MG63 (cell line): ENCODE results near the gene ROR2. TPM values are rescaled to one million over a fixed set of nuclear protein-coding genes. Genes with fewer than 3 reads are reported as not detected.

ENCODE experiments used
- DNase-seq: peaks from one replicate; pipeline ENCODE4 v3.0.0-alpha.2; 2020
- H3K27me3 ChIP-seq: fragments of 250-450 bp; sonication (Bioruptor Pico); 2 replicates; pipeline ENCODE4 v1.5.1; 2020; ENCODE audit warnings: mild to moderate bottlenecking, moderate library complexity
- H3K36me3 ChIP-seq: fragments of 250-450 bp; sonication (Bioruptor Pico); 2 replicates; pipeline ENCODE4 v1.5.1; 2020; ENCODE audit warnings: mild to moderate bottlenecking, moderate library complexity
- H3K4me3 ChIP-seq: fragments of 250-450 bp; sonication (Bioruptor Pico); 2 replicates; pipeline ENCODE4 v1.5.1; 2020; ENCODE audit warnings: mild to moderate bottlenecking, moderate library complexity
- H3K9me3 ChIP-seq: fragments of 250-450 bp; sonication (Bioruptor Pico); 2 replicates; pipeline ENCODE4 v1.5.1; 2020; ENCODE audit warnings: mild to moderate bottlenecking, moderate library complexity
- total RNA-seq: library from RNA; depleted of rRNA; stranded (reverse); fragments of >200 nt; shearing (Covaris generic); gene quantifications from 2 replicates; pipeline ENCODE4 v1.2.3, GENCODE V29; 2014; ENCODE audit warnings: low replicate concordance

ROR2 gene
- total RNA-seq, 1 experiment from 2014 or later = 0.20 TPM

DNA sequence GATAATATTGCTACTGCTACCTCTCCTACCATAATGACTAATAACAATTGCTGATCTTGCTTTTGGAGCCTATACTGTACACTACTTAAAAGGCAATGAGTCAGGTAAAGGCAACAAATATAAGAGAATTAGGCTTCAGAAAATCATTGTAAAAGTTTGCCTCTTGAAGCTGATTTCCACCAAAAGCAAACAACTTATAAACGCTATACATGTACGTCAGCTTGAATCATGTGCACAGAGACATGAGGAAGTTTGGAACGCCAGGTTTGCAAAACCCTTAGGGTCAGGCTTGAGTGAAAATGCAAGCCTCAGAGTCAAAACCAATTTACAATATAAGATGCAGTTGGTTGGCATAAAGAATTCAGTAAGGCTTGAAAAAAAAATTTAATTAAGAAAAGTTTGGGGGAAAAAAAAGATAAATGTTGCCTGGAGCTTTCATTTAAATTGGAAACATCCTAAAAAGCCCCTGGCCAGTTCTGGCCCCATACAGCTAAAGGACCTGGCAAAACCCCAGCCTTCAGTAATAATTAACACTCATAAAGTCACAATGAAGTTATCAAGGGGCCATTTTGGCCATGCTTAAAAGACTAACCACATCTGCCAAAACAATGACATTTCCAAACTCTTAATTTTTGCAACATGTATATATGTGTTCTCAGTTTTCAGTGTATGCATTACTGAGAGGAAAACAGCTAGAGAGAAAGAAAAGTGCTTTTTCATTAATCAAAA lies 345.4 kb downstream of the ROR2 start:
- no peak for DNase-seq
- no peaks in the 10 kb centered on the region for H3K36me3 ChIP-seq

DNA sequence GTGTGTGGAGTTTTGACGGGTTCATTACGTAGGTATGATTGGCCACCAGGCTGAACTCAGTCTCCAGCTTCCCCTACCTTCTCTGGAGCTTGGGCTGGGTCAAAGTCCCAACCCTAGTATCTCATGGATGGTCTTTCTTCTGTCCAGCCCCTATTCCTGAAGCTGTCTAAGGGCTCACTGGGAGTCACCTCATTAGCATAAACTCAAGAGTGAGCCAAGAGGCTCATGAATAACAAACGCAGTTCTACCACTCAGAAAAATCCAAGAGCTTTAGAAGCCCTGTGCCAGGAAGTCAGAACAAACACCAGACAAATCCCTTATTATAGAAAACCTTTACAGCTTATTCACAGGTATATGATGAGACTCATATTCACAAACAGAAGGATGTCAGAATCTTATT lies 346.1 kb downstream of the ROR2 start:
- no peak for DNase-seq
- no peaks in the 10 kb centered on the region for H3K9me3 ChIP-seq
- H3K4me3 ChIP-seq = no peak overlapping the region
- H3K36me3 ChIP-seq = no peaks in the 10 kb centered on the region
- H3K27me3 ChIP-seq = no peaks in the 10 kb centered on the region; the same call in 1 of the 2 replicates

More for the DNA sequence above, 345.4 kb downstream of the ROR2 start:
- Histone ChIP-seq H3K9me3 (no peaks in the 10 kb centered on the region), H3K4me3 (no peak overlapping the region), H3K27me3 (no peaks in the 10 kb centered on the region; the same call in 1 of the 2 replicates)

DNA sequence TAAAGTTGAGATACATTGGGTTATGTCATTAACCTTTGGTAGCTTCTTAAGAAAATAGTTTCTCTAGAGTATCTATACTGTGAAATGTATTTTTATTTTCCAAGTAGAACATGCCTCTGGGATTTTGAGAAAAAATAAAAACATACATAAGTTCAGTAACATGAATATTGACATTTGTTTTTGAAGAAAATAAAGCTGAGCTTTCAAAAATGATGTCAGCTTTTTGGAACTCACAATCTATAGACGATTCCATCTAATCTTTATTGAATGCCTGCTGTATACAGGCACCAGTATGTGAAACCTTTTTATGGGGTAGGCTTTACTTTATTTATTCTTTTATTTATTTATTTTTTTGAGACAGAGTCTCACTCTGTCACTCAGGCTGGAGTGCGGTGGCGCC lies 350.5 kb downstream of the ROR2 start:
- Histone ChIP-seq H3K27me3 (no peaks in the 10 kb centered on the region), H3K9me3 (no peaks in the 10 kb centered on the region), H3K4me3 (no peak overlapping the region), H3K36me3 (no peaks in the 10 kb centered on the region)
- DNase-seq = no peak

DNA sequence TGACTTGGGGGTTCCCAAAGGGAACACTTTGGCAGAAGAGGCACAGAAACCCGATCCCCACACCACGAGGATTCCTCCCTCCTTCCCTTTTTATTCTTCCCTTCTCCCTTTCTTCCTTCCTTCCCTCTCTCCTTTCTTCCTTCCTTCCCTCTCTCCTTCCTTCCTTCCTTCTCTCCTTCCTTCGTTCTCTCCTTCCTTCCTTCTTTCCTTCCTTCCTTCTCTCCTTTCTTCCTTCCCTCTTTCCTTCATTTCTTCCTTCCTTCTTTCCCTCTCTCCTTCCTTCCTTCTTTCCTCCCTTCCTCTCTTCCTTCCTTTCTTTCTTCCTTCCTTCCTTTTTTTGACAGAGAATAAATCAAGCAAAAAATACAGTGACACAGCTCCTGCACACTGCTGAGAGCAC lies 358.4 kb downstream of the ROR2 start:
- no peaks in the 10 kb centered on the region for H3K36me3 ChIP-seq
- no peaks in the 10 kb centered on the region for H3K27me3 ChIP-seq
- H3K4me3 ChIP-seq = no peak overlapping the region
- H3K9me3 ChIP-seq = no peaks in the 10 kb centered on the region
- no peak for DNase-seq

DNA sequence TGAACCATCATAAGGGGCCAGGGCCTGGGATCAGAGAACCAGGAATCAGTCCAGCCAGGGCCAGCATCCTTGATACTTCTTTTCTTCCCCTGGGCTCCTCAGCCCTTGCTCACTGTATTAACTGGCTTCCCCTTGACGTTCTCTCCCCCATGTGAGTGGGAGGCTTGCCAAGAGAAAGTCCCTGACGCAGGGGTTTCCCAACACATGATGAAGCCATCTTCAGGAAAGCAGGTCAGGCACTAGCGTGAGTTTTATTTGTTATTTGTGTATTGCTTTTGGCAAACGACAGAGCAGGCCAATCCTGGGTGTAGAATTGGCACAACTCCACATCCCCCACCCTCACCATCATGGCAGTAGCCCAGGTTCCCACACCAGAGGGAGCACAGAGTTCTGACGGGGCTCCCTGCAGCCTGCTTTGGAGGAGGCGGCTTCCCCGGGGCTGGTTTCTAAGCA lies 360.9 kb downstream of the ROR2 start:
- Histone ChIP-seq H3K27me3 (no peaks in the 10 kb centered on the region), H3K9me3 (no peaks in the 10 kb centered on the region), H3K36me3 (no peaks in the 10 kb centered on the region), H3K4me3 (no peak overlapping the region)
- peak; percentile 34 for DNase-seq

DNA sequence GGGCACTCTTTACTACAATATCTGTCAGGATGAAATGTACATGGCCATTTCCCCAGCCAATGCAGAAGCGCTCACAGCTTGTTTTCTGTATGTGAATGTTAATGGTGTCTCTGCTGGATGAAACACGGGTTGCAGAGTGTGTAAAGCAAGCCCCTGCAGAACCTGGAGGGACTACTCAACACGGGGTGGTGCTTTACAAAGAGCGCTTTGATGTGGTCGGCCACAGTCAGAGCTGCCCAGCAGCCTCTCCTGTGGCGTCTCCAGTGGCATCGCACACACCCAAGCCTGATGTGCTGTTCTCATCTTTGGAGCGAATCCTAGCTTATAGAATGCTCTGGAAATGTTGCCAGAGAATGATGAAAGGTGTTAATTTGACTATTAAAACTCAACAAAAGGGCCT lies 363.7 kb downstream of the ROR2 start:
- Histone ChIP-seq H3K4me3 (no peak overlapping the region), H3K27me3 (no peaks in the 10 kb centered on the region), H3K9me3 (no peaks in the 10 kb centered on the region), H3K36me3 (no peaks in the 10 kb centered on the region)
- DNase-seq = no peak

DNA sequence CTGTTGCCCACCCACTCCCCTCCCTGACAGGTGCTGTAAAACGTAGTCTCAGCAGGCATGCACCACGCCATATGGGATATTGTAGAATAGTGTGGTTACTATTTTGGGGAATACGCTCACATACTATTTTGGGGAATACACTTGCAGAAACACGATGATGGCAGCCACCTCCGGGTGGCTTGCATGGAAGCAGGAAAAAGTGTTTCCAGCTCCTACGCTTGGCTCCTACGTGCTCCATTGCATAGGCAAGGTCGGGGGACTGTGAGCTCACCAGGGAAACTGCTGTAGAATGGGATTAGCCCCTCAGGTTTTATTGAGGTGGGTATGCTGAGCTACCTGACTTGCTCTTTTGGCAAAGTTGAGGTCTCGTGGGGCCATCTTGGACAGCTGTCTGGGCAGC lies 366.1 kb downstream of the ROR2 start:
- Histone ChIP-seq H3K9me3 (no peaks in the 10 kb centered on the region), H3K4me3 (no peak overlapping the region), H3K36me3 (no peaks in the 10 kb centered on the region), H3K27me3 (no peaks in the 10 kb centered on the region)
- DNase-seq = no peak

DNA sequence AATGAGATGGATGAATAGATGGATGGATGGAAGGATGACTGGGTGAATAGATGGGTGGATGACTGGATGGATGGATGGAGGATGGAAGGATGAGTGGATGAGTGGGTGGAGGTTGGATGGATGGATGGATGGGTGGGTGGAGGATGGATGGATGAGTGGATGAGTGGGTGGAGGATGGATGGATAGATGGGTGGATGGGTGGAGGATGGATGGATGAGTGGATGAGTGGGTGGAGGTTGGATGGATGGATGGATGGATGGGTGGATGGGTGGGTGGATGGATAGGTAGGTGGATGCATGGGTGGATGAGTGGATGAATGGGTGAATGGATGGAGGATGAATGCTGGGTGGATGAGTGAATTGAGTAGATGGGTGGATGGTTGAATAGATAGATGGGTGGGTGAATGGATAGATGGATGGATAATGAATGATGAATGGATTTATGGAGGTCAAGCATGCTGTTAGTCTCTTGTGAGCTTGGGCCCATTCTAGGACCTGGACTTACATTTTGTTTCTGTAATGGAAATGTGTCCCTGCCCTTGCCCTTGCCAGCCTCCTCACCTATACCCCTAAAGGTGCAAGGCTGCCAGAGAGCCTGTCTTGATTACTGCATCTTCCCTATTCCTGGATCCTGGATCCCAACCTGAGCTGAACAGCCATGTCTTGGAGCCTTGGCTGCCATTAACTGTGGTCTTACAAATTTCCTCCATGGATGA lies 366.7 kb downstream of the ROR2 start:
- Histone ChIP-seq H3K9me3 (no peaks in the 10 kb centered on the region), H3K4me3 (no peak overlapping the region), H3K27me3 (no peaks in the 10 kb centered on the region), H3K36me3 (no peaks in the 10 kb centered on the region)
- no peak for DNase-seq

DNA sequence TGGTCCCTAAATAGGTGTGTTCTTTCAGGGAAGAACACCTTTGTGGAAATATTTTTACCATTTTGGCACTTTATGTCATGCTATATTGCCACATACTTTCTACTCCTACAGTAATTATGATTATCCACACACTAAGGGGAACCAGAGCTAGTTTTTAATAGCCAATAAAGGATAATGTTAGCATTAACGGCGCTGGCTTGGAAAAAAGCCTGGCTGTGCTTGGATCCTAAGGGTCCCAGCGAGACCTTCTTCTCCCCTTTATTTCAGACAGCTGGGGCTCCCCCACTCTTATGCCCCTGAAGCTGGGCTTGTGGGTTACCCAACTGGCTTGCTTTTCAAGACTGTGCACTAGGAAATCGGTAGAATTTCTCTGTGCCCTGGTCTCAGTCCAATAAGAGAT lies 367.8 kb downstream of the ROR2 start:
- no peak for DNase-seq
- H3K9me3 ChIP-seq = no peaks in the 10 kb centered on the region
- H3K36me3 ChIP-seq = no peaks in the 10 kb centered on the region
- no peaks in the 10 kb centered on the region for H3K27me3 ChIP-seq
- H3K4me3 ChIP-seq = no peak overlapping the region

DNA sequence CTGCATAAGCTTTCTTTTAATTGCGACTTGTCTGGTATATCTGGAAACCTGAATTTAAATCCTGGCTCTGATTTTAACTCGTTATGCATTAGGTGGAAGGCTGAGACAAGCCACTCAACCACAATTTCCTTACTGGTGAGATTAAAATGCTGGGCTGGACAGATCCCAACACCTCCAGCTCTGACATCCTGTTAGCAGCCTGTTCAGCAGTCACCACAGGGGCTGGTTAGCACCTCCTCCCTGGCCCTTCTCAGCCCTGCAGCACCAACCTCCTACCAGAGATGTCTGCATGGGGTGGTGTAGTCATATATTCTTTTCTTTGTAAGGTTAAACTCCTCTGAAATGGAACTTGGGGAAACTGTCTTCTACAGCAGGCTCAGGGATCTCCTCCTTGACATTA lies 369.9 kb downstream of the ROR2 start:
- Histone ChIP-seq H3K36me3 (no peaks in the 10 kb centered on the region), H3K4me3 (no peak overlapping the region), H3K27me3 (no peaks in the 10 kb centered on the region), H3K9me3 (no peaks in the 10 kb centered on the region)
- DNase-seq = peak; percentile 55

DNA sequence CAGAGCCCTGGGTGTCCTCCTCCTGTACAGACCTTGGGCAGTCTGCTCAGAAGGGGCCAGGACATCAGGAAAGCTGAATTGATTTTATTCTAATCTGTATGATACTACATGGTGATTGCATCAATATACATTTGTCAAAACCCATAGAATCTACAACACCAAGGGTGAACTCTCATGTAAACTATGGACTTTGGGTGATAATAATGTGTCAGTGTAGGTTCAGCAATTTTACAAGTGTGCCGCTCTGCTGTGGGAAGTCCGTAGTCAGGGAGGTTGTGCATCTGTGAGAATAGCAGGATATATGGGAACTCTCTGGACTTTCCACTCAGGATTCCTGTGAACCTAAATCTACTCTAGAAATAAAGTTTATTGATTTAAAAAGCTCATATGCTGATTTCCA lies 371.1 kb downstream of the ROR2 start:
- Histone ChIP-seq H3K36me3 (no peaks in the 10 kb centered on the region), H3K9me3 (no peaks in the 10 kb centered on the region), H3K27me3 (no peaks in the 10 kb centered on the region), H3K4me3 (no peak overlapping the region)
- DNase-seq = no peak

DNA sequence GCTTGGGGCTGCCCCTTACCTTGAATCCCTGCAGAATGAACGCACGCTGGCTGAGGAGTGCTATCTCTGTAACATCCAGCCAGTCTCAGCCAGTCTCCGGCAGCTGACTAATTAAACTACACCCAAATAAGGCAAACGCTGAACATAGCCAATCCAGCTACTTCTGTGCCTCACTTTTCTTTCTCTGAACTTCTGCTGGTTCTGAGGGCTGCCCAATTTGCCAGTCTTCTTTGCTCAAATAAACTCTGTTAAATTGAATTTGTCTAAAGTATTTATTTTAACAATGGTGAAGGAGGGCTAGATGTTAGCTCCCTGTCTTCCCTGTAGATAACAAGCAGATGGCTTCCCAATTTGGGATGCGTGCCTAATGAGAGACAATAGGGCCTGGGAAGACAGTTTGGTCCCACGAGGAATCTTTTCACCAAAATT lies 372.4 kb downstream of the ROR2 start:
- no peak for DNase-seq
- H3K36me3 ChIP-seq = no peaks in the 10 kb centered on the region

DNA sequence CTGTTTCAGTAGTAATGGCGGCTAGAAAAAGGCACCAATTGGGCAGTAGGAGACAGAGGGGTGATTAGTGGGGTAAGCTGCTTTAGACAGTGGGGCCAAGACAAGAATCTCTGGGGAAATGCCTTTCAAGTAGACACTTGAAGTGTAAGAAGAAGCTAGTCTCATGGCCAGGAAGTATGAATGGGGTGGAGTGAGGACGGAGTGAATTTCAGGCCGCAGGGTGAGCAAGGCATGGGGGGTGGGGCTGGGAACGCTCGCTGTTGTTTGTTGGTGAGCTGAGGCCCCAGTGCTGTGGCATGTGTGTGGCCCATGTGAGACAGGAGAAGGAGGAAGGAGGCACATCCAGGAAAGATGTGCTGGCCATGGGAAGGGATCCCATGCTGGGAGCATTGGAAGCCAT lies 377.2 kb downstream of the ROR2 start:
- Histone ChIP-seq H3K9me3 (no peaks in the 10 kb centered on the region; the same call in 1 of the 2 replicates), H3K27me3 (no peaks in the 10 kb centered on the region), H3K4me3 (no peak overlapping the region), H3K36me3 (no peaks in the 10 kb centered on the region)
- DNase-seq = no peak

More for the DNA sequence above, 372.4 kb downstream of the ROR2 start:
- Histone ChIP-seq H3K9me3 (no peaks in the 10 kb centered on the region), H3K4me3 (no peak overlapping the region), H3K27me3 (no peaks in the 10 kb centered on the region)

DNA sequence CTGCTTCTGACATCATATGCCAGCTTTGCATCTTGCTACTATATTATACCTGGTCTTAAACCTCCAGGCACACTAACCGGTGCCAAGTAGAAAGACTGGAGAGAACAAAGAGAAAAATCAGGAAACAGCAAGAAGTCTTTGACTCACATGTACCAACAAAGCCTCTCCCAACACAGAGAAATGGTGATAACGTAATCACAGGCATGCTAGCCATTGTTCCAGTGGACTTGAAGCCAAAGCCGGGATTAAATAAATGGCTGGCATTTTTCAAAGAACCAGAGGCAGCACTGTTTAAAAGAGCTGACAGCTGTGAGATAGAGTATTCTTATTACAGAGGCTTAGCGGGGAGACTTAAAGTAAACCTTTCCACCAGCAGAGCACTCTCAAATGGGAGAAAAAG lies 378.0 kb downstream of the ROR2 start:
- DNase-seq = no peak
- H3K4me3 ChIP-seq = no peak overlapping the region
- H3K9me3 ChIP-seq = no peaks in the 10 kb centered on the region; the same call in 1 of the 2 replicates
- H3K36me3 ChIP-seq = no peaks in the 10 kb centered on the region
- H3K27me3 ChIP-seq = no peaks in the 10 kb centered on the region

DNA sequence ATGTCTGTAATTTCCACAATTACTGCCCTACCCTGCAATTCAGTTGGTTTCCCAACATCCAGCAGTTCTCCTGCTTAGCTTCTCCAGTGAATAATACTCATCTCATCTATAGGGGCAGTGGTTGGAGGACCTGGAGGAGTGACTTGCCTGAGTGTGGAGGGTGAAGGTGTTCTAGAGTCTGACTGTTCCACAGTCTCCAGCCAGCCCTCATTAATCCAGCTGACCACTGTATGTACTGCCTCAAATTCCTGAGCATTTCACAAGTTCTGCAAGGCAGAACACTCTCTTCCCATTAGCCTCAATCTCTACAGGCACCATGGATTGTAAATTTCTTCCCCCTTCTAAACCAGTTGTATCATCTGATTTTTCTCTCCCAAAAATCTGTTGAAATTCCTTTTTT lies 379.0 kb downstream of the ROR2 start:
- no peaks in the 10 kb centered on the region for H3K36me3 ChIP-seq
- H3K27me3 ChIP-seq = no peaks in the 10 kb centered on the region
- H3K9me3 ChIP-seq = no peaks in the 10 kb centered on the region; the same call in 1 of the 2 replicates
- H3K4me3 ChIP-seq = no peak overlapping the region
- no peak for DNase-seq

DNA sequence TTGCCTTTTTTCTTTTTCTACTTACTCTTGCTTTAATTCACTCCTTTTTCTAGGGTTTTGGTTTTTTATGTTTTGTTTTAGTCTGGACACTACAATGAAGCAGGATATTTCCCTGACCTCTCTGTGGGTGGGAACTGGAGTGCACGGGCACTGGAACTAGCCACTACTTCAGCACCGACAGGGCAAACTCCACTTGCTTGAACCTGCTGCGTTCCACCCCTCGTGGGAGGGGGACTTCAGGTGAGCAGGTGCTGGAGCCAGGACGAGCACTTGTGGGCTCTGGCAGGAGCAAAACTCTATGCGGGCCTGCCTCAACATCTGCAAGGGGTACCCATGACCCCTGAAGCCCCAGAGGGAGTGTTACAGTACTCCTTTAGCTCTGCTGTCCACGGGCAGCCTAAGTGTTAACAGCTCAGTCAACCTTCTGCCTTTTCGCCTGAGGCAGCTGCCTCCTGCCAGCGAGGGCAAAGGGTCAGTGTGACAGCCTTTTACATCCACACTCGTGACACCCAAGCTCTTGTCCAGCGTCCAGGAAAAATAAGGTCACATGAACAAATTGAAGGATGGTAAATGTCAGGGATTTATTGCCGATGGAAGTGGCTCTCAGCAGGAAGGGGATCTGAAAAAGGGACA lies 382.3 kb downstream of the ROR2 start:
- H3K36me3 ChIP-seq = no peaks in the 10 kb centered on the region
- DNase-seq = no peak
- H3K4me3 ChIP-seq = no peak overlapping the region
- no peaks in the 10 kb centered on the region; the same call in 1 of the 2 replicates for H3K9me3 ChIP-seq
- H3K27me3 ChIP-seq = no peaks in the 10 kb centered on the region

DNA sequence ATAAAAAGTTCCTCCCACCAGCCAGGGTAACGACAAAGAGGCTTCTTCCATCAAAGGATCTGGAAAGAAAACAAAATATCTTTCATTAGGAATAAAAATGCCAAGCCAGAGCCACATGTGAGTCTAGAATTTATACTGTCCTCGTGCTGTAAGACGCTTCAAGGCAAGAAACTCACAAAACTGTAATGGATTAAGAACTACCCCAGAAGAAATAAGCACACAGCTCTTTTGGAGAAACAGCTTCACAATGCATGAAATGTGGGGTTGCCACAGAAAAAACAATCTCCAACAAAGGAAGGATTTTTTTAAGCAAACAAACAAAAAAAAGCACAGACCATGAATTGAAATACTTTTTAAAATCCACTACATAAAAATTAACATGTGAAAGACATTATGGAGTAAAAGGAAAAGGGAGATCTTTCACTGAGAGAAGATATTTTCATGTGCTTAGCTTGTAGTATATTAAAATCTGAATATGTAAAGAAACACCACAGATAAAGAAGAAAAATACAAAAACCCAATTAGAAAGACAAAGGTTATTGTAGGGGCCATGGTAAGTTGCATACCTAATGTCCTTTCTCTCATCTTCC lies 385.9 kb downstream of the ROR2 start:
- no peaks in the 10 kb centered on the region for H3K9me3 ChIP-seq
- no peaks in the 10 kb centered on the region for H3K27me3 ChIP-seq
- H3K36me3 ChIP-seq = no peaks in the 10 kb centered on the region
- DNase-seq = no peak
- H3K4me3 ChIP-seq = no peak overlapping the region
